ENCODE data around the gene CRNKL1. TPM values are rescaled to one million over a fixed set of nuclear protein-coding genes. Genes with fewer than 3 reads are reported as not detected.

CRNKL1 gene
- total RNA-seq, 1 experiment from 2014 or later = 34.9 TPM

- no peak for DNase-seq (ENCODE audit: extremely low read depth, low read depth)
Measured at GRCh38 chr20:19986419-19986818, 65.8 kb downstream of the CRNKL1 start.

Other genes with a start within 250 kb of the CRNKL1 start
- gene NAA20, start 35.1 kb downstream of the CRNKL1 start, total RNA-seq (2014; rRNA removed; shearing (Covaris generic)) = 116 and 121 TPM in 2 replicates
- 0.32 TPM in 1 of 2 replicates, not detected in the other for gene CFAP61, start 66 bp upstream of the CRNKL1 start, total RNA-seq (2014; rRNA removed; shearing (Covaris generic))

All from NCI-H460 (cell line).